HEK293 (cell line): Measurements from ENCODE around the gene ZNF174.
A peak's percentile ranks its signal among the peaks of the same experiment; 100 is the strongest.

ENCODE experiments used
- CTCF ChIA-PET: fragments of 350-600 bp; formaldehyde crosslinking; extraction: SDS; loops from one replicate; lab custom pipeline; 2021; ENCODE audit warnings: antibody characterized with exemption; lab: Yijun Ruan, JAX
- POLR2A ChIA-PET: fragments of 300-600 bp; formaldehyde crosslinking; extraction: SDS; loops from one replicate; lab custom pipeline; 2020; ENCODE audit warnings: antibody characterized with exemption, inconsistent platforms; lab: Yijun Ruan, JAX
- H3K27ac ChIP-seq: fragments of 200-500 bp; sonication (Bioruptor generic); 2 replicates; pipeline ENCODE4 v1.5.1; 2014; ENCODE audit warnings: low read depth, low read length, control low read depth, inconsistent platforms; ENCODE audit errors: extremely low read depth
- H3K36me3 ChIP-seq, 2 experiments: fragments of 200-500 bp in 1 of 2; sonication (Bioruptor generic) in 1 of 2; 1 replicate in 1 of 2; 2 replicates in 1 of 2; pipeline ENCODE4 v1.5.1; 2014 to 2017; ENCODE audit warnings: inconsistent platforms in 2 of 2, low read length in 2 of 2; ENCODE audit not compliant: control insufficient read depth in 2 of 2, insufficient read depth in 1 of 2
- H3K4me1 ChIP-seq: fragments of 200-500 bp; sonication (Bioruptor generic); 2 replicates; pipeline ENCODE4 v1.5.1; 2014; ENCODE audit warnings: mild to moderate bottlenecking, low read length, inconsistent platforms; ENCODE audit not compliant: control insufficient read depth, insufficient read depth
- H3K4me3 ChIP-seq: 2 replicates; pipeline ENCODE4 v1.5.1; 2011; ENCODE audit warnings: low read depth, mild to moderate bottlenecking, control low read depth, low read length, moderate library complexity
- H3K9me3 ChIP-seq: fragments of 200-500 bp; sonication (Bioruptor generic); 2 replicates; pipeline ENCODE4 v1.5.1; 2014; ENCODE audit warnings: low read depth, low read length, inconsistent platforms; ENCODE audit not compliant: control insufficient read depth, insufficient read depth
- KLF16 ChIP-seq: fragments of 450-650 bp; formaldehyde crosslinking; IDR thresholded peaks from 2 replicates; pipeline ENCODE4 v1.5.1; 2017; ENCODE audit warnings: missing biosample characterization, missing genetic modification characterization
- KLF8 ChIP-seq: fragments of 450-650 bp; formaldehyde crosslinking; IDR thresholded peaks from 2 replicates; pipeline ENCODE4 v1.5.1; 2016; ENCODE audit warnings: missing biosample characterization, missing genetic modification characterization
- SETDB1 ChIP-seq: IDR thresholded peaks from one replicate; pipeline ENCODE4 v1.6.1; 2017; ENCODE audit warnings: mild to moderate bottlenecking, low read length, moderate library complexity, mixed read lengths; ENCODE audit not compliant: insufficient read length
- TRIM28 ChIP-seq: IDR thresholded peaks from 2 replicates; pipeline ENCODE4 v1.6.1; 2011; ENCODE audit warnings: low read length, control low read depth, borderline replicate concordance
- ZBTB17 ChIP-seq: fragments of 450-650 bp; formaldehyde crosslinking; IDR thresholded peaks from 2 replicates; pipeline ENCODE4 v1.5.1; 2016; ENCODE audit warnings: missing biosample characterization, missing genetic modification characterization
- ZFP37 ChIP-seq: fragments of 450-650 bp; formaldehyde crosslinking; IDR thresholded peaks from 2 replicates; pipeline ENCODE4 v1.5.1; 2016; ENCODE audit warnings: missing biosample characterization, missing genetic modification characterization
- ZNF138 ChIP-seq: fragments of 450-650 bp; formaldehyde crosslinking; IDR thresholded peaks from 2 replicates; pipeline ENCODE4 v1.5.1; 2016; ENCODE audit warnings: missing biosample characterization, missing genetic modification characterization, borderline replicate concordance
- ZNF19 ChIP-seq: fragments of 450-650 bp; formaldehyde crosslinking; IDR thresholded peaks from 2 replicates; pipeline ENCODE4; 2016; ENCODE audit warnings: missing biosample characterization, missing genetic modification characterization, low read depth
- ZNF202 ChIP-seq: fragments of 450-650 bp; formaldehyde crosslinking; IDR thresholded peaks from 2 replicates; pipeline ENCODE4 v1.5.1; 2016; ENCODE audit warnings: missing biosample characterization, missing genetic modification characterization, borderline replicate concordance
- ZNF561 ChIP-seq: fragments of 450-650 bp; IDR thresholded peaks from 2 replicates; pipeline ENCODE4 v1.5.1; 2018; ENCODE audit warnings: missing biosample characterization, missing genetic modification characterization, borderline replicate concordance
- ZNF585B ChIP-seq: fragments of 450-650 bp; formaldehyde crosslinking; IDR thresholded peaks from 2 replicates; pipeline ENCODE4 v1.5.1; 2016; ENCODE audit warnings: missing biosample characterization, missing genetic modification characterization
- ZNF600 ChIP-seq: fragments of 450-650 bp; formaldehyde crosslinking; IDR thresholded peaks from 2 replicates; pipeline ENCODE4 v1.5.1; 2016; ENCODE audit warnings: missing biosample characterization, missing genetic modification characterization
- ZNF610 ChIP-seq: fragments of 450-650 bp; formaldehyde crosslinking; IDR thresholded peaks from 2 replicates; pipeline ENCODE4 v1.5.1; 2016; ENCODE audit warnings: missing biosample characterization, missing genetic modification characterization, borderline replicate concordance
- ZNF624 ChIP-seq: fragments of 450-650 bp; formaldehyde crosslinking; IDR thresholded peaks from 2 replicates; pipeline ENCODE4 v1.5.1; 2017; ENCODE audit warnings: missing biosample characterization, missing genetic modification characterization
- ZNF626 ChIP-seq: fragments of 450-650 bp; sonication (Bioruptor Pico); formaldehyde crosslinking; IDR thresholded peaks from 2 replicates; pipeline ENCODE4 v1.5.1; 2018; ENCODE audit warnings: missing biosample characterization, missing genetic modification characterization, inconsistent platforms
- ZNF701 ChIP-seq: fragments of 450-650 bp; formaldehyde crosslinking; IDR thresholded peaks from 2 replicates; pipeline ENCODE4 v1.5.1; 2016; ENCODE audit warnings: missing biosample characterization, missing genetic modification characterization
- TF ChIP-seq, protein P1 (sequence below): fragments of 450-650 bp; formaldehyde crosslinking; IDR thresholded peaks from 2 replicates; pipeline ENCODE4 v1.5.1; 2016; ENCODE audit warnings: missing biosample characterization, missing genetic modification characterization
- TF ChIP-seq, protein P2 (sequence below): fragments of 450-650 bp; formaldehyde crosslinking; IDR thresholded peaks from 2 replicates; pipeline ENCODE4 v1.5.1; 2016; ENCODE audit warnings: missing biosample characterization, missing genetic modification characterization
- TF ChIP-seq, protein P3 (sequence below): fragments of 450-650 bp; formaldehyde crosslinking; conservative IDR thresholded peaks from 2 replicates; pipeline ENCODE4 v1.5.1; 2016; ENCODE audit warnings: low read depth, missing biosample characterization, missing genetic modification characterization
- TF ChIP-seq, protein P4 (sequence below): fragments of 450-650 bp; formaldehyde crosslinking; IDR thresholded peaks from 2 replicates; pipeline ENCODE4 v1.5.1; 2016; ENCODE audit warnings: missing biosample characterization, missing genetic modification characterization
- TF ChIP-seq, protein P5 (sequence below): fragments of 450-650 bp; formaldehyde crosslinking; IDR thresholded peaks from 2 replicates; pipeline ENCODE4 v1.5.1; 2017; ENCODE audit warnings: missing biosample characterization, missing genetic modification characterization

ZNF174 gene

DNA sequence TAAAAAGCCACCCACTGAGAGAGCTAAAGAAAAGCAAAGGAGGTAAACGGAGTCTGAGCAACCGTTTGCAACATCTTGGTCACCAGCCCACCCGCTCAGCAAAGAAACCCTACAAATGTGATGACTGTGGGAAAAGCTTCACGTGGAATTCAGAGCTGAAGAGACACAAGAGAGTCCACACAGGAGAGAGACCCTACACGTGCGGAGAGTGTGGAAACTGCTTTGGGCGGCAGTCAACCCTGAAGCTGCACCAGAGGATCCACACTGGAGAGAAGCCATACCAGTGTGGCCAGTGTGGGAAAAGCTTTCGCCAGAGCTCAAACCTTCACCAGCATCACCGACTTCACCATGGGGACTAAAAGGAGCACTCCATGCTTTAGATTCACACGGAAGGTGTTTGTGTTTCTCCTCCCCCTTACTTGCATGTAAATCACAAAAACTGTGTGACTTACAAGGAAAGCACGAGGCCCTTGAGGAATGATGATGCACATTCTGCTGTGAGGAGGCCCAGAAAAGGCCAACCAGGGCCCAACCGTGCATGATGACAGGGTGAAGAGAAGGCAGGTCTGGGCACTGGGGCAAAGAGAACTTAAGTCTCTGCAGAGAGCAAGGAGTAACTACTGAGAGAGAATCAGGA is 7.7 kb downstream of the ZNF174 start:
- TF ChIP-seq ZNF19 (0 out of 2 replicates have a peak, but pooled peaks have one; percentile 5), KLF16 (0 out of 2 replicates have a peak, but pooled peaks have one; percentile 27), ZNF610 (tag by site-specific recombination) (no peak), ZNF585B (tag by site-specific recombination) (no peak), ZNF561 (no peak), TRIM28 (peak; percentile 98; the same call in 1 of the 2 replicates), ZNF626 (peak; percentile 64; the same call in 1 of the 2 replicates), SETDB1 (peak; percentile 100)
- TF ChIP-seq, protein P1, sequence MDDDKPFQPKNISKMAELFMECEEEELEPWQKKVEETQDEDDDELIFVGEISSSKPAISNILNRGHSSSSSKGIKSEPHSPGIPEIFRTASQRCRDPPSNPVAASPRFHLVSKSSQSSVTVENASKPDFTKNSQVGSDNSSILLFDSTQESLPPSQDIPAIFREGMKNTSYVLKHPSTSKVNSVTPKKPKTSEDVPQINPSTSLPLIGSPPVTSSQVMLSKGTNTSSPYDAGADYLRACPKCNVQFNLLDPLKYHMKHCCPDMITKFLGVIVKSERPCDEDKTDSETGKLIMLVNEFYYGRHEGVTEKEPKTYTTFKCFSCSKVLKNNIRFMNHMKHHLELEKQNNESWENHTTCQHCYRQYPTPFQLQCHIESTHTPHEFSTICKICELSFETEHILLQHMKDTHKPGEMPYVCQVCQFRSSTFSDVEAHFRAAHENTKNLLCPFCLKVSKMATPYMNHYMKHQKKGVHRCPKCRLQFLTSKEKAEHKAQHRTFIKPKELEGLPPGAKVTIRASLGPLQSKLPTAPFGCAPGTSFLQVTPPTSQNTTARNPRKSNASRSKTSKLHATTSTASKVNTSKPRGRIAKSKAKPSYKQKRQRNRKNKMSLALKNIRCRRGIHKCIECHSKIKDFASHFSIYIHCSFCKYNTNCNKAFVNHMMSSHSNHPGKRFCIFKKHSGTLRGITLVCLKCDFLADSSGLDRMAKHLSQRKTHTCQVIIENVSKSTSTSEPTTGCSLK (tag by site-specific recombination): 0 out of 2 replicates have a peak, but pooled peaks have one; percentile 82
- TF ChIP-seq, protein P2, sequence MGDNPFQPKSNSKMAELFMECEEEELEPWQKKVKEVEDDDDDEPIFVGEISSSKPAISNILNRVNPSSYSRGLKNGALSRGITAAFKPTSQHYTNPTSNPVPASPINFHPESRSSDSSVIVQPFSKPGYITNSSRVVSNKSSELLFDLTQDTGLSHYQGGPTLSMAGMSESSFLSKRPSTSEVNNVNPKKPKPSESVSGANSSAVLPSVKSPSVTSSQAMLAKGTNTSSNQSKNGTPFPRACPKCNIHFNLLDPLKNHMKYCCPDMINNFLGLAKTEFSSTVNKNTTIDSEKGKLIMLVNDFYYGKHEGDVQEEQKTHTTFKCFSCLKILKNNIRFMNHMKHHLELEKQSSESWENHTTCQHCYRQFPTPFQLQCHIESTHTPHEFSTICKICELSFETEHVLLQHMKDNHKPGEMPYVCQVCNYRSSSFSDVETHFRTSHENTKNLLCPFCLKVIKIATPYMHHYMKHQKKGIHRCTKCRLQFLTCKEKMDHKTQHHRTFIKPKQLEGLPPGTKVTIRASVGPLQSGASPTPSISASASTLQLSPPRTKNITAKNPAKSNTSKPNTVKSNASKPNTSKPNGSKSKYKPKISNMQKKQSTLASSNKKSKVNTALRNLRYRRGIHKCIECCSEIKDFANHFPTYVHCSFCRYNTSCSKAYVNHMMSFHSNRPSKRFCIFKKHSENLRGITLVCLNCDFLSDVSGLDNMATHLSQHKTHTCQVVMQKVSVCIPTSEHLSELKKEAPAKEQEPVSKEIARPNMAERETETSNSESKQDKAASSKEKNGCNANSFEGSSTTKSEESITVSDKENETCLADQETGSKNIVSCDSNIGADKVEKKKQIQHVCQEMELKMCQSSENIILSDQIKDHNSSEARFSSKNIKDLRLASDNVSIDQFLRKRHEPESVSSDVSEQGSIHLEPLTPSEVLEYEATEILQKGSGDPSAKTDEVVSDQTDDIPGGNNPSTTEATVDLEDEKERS (tag by site-specific recombination): peak; percentile 89
- TF ChIP-seq, protein P3, sequence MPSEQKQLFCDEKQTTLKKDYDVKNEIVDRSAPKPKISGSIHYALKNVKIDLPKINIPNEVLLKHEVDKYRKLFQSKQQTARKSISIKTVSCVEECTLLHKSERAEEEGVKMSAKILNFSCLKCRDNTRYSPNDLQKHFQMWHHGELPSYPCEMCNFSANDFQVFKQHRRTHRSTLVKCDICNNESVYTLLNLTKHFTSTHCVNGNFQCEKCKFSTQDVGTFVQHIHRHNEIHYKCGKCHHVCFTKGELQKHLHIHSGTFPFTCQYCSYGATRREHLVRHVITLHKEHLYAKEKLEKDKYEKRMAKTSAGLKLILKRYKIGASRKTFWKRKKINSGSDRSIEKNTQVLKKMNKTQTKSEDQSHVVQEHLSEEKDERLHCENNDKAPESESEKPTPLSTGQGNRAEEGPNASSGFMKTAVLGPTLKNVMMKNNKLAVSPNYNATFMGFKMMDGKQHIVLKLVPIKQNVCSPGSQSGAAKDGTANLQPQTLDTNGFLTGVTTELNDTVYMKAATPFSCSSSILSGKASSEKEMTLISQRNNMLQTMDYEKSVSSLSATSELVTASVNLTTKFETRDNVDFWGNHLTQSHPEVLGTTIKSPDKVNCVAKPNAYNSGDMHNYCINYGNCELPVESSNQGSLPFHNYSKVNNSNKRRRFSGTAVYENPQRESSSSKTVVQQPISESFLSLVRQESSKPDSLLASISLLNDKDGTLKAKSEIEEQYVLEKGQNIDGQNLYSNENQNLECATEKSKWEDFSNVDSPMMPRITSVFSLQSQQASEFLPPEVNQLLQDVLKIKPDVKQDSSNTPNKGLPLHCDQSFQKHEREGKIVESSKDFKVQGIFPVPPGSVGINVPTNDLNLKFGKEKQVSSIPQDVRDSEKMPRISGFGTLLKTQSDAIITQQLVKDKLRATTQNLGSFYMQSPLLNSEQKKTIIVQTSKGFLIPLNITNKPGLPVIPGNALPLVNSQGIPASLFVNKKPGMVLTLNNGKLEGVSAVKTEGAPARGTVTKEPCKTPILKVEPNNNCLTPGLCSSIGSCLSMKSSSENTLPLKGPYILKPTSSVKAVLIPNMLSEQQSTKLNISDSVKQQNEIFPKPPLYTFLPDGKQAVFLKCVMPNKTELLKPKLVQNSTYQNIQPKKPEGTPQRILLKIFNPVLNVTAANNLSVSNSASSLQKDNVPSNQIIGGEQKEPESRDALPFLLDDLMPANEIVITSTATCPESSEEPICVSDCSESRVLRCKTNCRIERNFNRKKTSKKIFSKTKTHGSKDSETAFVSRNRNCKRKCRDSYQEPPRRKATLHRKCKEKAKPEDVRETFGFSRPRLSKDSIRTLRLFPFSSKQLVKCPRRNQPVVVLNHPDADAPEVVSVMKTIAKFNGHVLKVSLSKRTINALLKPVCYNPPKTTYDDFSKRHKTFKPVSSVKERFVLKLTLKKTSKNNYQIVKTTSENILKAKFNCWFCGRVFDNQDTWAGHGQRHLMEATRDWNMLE (tag by site-specific recombination): 0 out of 2 replicates have a peak, but pooled peaks have one; percentile 34
- no peak overlapping the region for H3K4me3 ChIP-seq
- H3K36me3 ChIP-seq: peaks cover 0 to 54% of the 10 kb centered on the region in 2 experiments; a peak in 2 of 3 replicates
- CTCF ChIA-PET: interaction anchor here (0.6 kb wide), 2 partner anchors 21 to 536 kb away, joined by 4 read pairs; no protein-coding TSS in a partner anchor
- H3K4me1 ChIP-seq: no peaks in the 10 kb centered on the region
- no peaks in the 10 kb centered on the region for H3K9me3 ChIP-seq
- POLR2A ChIA-PET: no interaction called here
- no peak overlapping the region for H3K27ac ChIP-seq

DNA sequence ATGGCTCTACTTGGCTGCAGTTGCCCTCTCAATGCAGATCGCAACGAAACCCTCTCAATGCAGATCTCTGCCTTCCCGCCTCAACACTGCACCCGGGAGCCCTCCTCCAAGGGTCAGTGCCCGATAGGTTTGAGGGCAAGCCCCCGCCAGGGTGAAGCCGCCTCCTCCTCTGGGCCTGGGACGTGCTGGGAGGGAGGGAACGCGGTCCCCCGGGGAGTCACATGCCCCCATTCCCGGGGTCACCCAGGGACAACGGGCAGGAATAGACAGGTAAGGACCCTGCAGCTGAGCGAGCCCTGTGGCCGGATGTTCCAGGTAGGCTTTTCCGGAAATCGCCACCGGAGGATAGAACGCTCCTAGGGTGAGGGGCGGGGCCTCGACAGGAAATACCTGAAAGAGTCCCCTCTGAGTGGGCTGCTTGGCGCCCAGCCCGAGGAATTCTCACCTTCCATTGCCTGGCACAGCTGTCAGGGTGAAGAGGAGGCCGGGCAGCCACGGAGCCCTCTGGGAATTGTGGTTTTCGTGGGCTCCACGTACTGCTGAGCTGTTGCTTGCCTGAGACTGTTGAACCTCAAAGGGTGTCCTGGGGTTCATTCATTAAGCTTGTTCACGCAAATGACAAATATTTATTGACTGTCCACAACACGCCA is 12.8 kb downstream of the ZNF174 start:
- Histone ChIP-seq H3K9me3 (no peaks in the 10 kb centered on the region), H3K27ac (no peak overlapping the region), H3K36me3 (peaks cover 0 to 3% of the 10 kb centered on the region in 2 experiments; a peak in 2 of 3 replicates), H3K4me1 (no peaks in the 10 kb centered on the region), H3K4me3 (no peak overlapping the region)
- ChIA-PET CTCF (interaction anchor here (0.7 kb wide), 1 partner anchor 24 kb away, joined by 4 read pairs; no protein-coding TSS in a partner anchor), POLR2A (interaction anchor here (0.5 to 1.3 kb wide), 2 partner anchors 12 to 140 kb away, joined by 3 to 4 read pairs; partner anchors contain the start of genes ZNF174 and ZSCAN32)
- TF ChIP-seq ZNF202 (tag by site-specific recombination) (no peak), ZNF701 (tag by site-specific recombination) (no peak), ZBTB17 (no peak), ZFP37 (no peak), ZNF624 (tag by site-specific recombination) (no peak), ZNF138 (tag by site-specific recombination) (no peak), ZNF600 (tag by site-specific recombination) (no peak), KLF8 (no peak)
- TF ChIP-seq, protein P4, sequence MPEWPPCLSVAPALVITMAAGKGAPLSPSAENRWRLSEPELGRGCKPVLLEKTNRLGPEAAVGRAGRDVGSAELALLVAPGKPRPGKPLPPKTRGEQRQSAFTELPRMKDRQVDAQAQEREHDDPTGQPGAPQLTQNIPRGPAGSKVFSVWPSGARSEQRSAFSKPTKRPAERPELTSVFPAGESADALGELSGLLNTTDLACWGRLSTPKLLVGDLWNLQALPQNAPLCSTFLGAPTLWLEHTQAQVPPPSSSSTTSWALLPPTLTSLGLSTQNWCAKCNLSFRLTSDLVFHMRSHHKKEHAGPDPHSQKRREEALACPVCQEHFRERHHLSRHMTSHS (tag by site-specific recombination): no peak
- TF ChIP-seq, protein P5, sequence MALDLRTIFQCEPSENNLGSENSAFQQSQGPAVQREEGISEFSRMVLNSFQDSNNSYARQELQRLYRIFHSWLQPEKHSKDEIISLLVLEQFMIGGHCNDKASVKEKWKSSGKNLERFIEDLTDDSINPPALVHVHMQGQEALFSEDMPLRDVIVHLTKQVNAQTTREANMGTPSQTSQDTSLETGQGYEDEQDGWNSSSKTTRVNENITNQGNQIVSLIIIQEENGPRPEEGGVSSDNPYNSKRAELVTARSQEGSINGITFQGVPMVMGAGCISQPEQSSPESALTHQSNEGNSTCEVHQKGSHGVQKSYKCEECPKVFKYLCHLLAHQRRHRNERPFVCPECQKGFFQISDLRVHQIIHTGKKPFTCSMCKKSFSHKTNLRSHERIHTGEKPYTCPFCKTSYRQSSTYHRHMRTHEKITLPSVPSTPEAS: no peak
